NCI-H2227 (cell line): ENCODE data around the gene DAAM1.

Experiments
- DNase-seq: peaks from one replicate; lab custom pipeline; 2025; ENCODE audit not compliant: unreplicated experiment; lab: John Stamatoyannopoulos, UW

DAAM1 gene

DNA sequence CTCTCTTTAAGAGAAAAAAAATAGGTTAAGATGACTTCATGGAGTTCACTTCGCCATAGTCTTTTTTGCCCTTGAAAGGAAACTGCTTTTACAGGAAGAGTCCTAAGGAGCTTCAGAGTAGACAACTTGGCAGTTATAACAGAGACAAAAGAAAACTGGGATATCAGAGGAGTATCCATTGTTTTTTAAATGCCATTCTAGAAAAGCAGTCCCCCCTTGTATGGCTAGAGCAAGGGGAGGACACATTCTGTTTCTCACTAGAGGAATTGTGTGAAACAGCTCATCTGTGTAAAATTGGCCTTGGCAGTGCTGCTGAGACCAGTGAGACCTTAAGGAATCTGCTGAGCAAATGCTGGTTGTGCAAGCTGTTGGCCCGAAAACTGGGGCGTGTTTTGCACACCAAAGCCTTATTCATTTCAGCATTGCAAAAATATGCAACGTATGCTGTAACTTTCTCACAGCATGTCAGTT lies 148.7 kb downstream of the DAAM1 start:
- no peak for DNase-seq

DNA sequence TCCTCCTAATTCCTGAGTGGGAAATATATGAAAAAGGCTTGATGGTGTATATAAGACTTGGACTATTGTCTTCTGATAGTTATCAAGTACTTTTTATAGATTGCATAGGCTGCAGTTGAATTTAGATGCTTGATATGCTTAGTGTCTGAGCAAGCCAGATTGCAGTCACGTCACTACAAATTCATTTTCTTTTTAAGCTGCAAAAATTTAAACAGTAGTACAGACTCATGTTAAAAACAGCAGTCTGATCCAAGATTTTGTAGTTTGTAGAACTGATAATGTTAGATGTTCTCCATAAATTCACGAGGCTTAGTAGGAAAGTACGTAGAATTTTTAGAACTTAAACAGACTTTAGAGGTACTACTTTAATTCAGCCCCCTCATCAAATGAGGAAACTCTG lies 150.3 kb downstream of the DAAM1 start:
- no peak for DNase-seq

DNA sequence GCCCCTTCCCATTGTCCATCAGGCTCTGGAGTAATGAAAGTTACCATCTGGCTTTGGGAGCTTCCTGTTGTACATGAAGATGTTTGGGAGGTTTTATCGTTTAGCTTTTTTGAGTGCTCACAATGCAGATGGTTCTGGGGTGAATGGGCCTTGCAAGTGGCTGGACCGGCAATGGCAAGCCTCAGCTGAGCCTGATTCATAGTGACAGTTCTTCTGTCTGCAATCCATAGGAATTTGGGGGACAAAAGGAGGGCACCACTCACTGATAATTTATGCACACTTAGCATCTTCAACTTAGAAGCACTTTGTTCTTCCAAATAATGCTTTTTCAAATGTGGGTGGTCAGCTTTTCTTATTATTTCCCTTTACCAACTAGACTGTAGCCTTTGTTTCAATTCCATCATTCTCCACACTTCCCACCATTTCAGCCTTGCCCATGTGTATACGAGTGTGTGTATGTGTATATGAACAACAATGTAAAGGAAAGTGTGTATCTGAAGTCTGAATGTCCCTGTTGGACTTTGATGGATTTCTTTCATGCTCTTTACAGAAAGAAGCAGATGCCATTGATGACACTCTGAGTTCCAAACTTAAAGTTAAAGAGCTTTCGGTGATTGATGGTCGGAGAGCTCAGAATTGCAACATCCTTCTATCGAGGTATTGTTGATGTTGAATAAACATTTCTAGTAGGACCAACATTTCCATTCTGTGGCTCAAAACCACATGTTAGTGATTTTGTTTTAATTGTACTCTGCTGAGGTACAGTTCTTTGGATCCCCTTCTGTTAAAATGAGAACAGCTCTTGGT lies 151.3 kb downstream of the DAAM1 start:
- DNase-seq, result no peak

DNA sequence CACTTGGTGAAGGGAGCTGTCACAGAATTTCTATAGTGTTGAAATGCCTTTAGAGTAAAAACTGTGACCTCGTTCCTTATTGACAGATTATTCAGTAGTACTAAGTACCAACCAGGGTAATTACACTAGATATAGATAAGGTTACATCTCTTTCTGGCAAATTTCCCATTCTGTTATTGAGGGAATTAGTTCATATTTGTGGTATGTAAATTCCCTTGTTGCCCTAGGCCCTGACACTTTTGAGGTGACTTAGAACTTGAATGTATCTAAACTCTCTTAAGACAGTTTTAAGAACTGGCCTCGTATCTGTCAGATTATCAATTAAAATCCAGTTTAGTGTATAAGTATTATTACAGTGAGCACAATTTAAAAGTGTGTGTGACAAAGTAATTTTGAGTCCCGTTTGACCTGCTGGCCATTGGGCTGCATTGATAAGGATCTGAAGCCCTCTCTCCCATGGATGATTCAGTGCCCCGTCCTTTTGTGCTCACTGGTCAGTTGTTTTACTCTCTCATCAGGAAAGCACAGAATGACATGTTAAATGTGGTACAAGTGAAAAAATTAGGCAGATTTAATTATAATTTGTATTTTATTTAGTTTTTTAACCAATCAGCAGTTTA lies 153.5 kb downstream of the DAAM1 start:
- DNase-seq, result no peak

DNA sequence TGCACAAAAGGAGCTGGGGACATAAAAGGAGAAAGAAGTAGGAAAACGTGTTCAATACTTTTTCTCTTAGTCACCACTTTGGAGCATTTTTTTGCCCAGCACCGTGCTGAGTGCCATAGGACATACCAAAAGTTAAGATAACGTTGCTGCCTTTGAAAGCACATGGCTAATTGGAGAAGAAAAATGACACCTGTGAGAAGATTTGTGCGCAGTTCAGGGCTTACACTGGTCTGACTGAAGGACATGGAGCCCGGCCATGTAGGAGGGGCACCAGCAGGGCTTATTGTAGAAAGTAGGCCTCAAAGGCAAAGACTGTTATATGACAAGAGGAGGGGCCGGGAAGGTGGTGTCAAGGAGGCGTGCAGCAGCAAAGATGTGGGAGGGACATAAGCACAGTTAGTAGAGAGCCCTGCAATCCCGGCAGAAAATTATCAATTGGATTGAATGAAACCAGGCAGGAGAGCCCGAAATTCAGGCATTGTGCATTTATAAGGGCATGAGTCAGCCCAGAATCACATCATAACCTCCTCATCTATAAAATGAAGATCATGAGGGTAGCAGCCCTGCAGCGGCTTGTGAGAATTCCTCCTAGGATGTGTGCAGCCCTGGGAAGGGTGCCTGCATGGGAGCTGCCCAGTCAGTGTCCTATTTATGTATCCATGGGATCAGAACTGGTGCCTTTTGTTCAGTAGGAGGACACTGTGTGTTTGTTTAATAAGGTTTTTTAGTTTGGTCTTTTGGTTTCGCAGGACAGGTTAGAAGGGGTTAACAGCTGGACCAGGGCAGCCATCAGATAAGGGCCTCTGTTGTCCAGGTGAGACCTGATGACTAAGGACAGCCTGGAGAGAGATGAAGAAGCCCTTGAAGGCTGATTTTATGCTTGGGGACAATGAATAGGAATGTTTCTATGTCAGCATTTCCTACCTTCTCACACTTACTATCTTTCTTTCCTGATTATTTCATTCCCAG lies 154.3 kb downstream of the DAAM1 start:
- no peak for DNase-seq

DNA sequence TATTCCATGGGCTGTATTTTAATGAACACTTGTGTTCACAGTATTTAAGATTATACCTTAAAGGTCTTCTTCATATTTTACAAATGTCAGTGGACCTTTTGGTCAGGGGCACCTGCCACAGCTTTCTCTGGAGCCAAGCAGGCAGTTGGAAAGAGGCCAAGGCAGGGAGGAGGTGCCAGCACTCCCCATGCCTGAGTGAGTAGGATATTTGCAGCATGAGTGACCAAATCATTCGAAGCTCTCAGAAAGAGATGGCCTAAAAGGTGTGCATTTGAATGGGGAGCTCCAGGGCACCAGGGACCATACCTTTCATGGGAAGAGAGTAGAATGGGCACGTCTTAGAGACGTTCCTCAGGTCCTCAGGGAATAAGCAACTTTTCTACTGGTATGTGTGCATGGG lies 155.1 kb downstream of the DAAM1 start:
- no peak for DNase-seq

DNA sequence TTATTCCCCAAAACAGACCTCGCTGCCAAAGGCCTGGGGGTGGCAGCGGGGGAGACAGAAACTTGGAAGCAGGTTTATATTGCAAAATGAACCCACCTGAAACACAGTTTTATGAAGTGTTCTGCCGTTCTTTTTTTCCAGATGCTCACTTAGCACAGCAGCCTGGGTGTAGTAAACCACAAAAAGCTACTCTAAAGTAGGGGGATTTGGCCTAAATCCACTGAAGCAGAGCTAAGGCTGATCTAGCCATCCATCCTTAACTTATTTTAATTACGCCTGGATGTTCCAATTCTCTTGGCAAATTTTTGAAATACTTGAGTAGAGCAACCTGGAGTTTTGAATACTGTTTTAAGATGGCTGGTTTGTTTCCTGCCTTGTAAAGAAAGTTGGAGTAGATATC lies 155.5 kb downstream of the DAAM1 start:
- DNase-seq, result no peak

DNA sequence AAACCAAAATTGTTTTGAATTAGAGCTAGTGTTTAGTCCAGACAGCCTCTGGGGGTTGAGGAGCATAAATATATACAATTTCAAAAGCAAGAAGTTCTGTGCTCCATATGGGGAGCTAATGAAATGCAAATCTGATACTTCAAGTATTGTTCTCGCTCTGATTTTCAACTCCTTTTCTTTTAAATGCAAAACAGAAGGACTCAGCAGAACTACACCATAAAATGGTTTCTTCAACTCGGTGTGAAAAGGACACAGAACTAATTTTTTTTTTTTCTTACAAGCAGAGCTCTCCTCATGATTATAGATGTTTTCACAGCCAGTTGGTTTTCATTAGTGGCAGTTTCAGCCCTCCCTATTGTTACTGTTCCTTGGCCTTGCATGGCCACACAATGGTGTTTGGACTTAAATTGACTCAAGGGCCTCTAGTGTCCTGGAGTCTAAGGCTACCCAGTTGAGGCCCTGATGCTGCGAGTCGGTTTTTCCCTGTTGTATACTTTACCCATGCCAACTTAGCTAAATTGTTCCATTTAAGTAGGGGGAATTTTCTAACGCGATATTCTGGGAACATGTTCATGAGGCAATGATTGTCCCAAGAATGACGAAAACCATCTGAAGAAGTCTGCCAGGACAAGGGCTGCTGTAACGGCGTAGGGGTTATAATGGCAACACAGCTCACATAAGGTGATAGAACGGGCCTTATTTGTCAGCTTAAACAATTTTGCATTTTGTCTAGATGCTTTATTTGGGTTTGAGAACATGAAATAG lies 156.4 kb downstream of the DAAM1 start:
- no peak for DNase-seq

DNA sequence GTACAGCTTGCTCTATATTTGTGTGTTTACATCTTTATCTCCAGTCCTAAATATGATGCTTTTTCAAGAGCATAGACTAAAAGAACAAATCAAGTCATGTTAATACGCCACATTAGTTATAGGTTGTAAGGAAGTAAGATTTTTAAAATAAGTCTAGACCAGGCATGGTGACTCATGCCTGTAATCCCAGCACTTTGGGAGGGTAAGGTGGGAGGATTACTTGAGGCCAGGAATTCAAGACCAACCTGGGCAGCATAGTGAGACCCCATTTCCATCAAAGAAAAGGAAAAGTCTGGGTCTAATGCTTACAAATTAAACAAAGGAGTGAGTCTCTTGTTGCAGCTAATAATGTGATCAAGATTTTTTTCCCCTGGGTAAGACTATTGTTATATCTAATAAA lies 157.9 kb downstream of the DAAM1 start:
- DNase-seq, result no peak

DNA sequence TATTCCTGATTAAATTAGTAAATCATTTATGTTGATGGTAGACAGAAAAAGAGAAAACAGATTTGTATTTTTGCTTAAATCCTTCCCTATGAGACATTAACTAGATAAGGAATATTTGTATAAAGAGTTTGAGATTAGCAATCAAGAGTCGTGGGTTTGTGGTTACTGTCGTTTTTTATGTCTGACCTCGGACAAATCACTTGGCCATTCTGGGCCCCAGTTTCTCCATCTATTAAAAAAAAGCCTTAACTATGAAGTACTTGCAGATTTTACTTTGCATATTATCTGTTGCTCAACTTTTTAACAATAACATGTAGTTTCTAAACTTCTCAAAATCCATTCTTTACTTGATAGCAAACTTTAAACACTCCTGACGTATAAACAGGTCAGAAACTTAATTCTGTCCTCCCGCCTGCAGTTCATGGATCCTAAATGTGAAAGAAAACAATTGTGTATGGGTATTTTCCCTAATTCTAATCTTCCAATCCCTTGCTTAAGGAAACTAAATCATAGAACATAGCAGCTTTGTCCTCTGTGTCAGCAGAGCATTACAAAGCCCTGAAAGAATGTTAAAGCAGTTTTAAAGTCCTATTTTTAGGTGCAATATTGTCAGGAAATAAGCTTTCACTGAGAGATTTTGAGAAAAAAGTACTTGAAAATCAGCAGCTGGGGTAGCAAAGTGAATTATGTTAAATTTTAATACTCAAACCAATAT lies 158.5 kb downstream of the DAAM1 start:
- no peak for DNase-seq

DNA sequence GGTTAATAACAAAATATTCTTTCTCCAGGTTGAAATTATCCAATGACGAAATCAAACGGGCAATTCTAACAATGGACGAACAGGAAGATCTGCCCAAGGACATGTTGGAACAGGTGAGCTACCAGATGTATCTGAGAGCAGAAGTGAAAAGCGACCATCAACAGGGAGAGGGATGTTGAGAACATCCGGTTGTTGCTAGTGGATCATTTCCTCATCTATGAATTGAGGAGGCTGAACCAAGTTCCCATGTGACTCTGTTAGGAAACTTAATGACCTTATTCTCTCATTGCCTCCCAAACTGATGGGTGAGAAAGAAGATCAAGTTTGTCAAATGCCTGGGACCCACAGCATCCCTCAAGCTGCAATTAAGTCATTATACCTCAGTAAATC lies 159.0 kb downstream of the DAAM1 start:
- no peak for DNase-seq

DNA sequence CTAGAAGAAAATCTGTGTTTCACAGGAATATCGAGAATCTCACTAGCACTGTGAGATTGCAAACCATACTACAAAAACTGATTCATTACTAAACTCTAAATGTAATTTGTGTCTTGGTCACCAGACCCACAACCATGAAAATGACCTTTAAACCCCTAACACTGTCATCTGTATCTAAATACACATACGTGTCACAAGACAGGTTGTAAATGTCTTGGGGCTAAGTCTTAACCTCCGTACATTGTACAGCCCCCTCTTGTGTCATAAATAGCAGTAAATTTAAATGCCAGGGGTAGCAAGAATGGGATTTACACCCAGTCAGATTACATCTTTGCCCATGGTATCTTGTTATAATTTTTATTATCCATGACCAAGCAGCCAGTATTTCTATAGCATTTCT lies 159.4 kb downstream of the DAAM1 start:
- no peak for DNase-seq

DNA sequence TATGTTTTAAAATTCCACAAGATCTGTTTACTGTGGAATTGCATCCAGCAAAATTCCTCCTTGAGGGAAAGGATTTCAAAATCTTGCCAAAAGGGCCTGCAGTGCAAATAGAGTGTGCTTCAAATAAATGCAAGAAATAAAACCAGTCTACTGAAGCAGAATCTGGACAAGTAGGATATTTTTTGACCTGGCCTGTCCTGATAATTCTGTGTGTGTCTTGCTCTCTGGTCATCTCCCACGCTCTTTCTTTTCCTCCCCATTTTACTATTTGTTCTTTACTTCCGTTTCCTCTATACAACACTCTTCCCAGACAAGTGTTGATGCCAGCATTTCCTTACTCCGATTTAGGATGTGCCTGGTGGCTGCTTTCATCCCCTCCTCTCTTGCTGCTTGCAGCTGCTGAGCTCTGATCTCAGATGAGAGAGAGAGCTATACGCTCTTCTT lies 160.8 kb downstream of the DAAM1 start:
- no peak for DNase-seq

DNA sequence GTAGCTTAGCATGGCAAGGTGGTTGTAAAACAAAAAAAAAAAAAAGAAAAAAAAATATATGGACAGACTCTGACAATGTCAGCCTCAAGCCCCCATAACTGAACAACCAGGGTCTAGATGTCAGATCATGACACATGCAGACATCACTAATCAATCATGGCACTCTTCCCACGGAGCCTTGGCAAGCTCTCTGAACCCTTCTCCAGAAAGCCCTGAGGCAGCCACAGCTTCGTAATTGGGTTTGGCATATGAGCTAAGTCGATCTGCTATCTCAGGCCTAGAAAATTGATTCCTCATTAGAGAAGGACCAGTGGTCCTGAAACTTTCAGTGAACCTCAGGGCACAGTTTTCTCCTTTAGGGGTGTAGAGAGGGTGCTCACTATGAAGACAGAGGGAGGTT lies 164.5 kb downstream of the DAAM1 start:
- DNase-seq, result no peak

DNA sequence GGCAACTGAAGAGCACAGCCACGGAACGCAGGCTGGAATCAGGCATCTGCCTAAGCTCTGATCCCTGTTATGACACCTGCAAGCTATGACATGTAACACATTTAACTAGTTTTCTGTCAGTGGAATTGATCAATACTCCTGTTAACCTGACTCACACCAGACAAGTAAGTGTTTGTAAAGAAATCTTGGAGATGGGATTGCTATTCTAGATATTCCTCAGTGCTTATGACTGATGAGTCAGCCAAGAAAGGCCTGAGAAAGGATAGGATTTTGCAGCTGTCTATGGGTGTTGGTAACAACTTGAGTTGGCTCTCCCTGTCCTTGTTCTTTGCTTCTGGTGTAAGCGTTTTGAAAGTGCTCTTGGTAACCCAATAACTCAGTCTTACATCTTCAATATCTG lies 166.2 kb downstream of the DAAM1 start:
- no peak for DNase-seq

DNA sequence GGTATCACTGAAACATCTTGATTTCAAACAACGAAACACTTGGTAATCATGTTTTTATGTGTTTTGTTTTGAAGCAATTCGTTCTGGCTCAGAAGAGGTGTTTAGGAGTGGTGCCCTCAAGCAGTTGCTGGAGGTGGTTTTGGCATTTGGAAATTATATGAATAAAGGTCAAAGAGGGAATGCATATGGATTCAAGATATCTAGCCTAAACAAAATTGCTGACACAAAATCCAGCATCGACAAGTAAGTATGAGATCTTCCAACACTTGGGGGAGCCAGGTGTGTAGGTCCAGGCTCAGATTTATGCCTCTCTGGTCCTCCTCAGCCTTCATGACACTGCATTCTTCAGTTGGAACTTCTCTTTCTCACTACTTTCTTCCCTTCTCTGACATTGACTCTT lies 166.6 kb downstream of the DAAM1 start:
- no peak for DNase-seq

DNA sequence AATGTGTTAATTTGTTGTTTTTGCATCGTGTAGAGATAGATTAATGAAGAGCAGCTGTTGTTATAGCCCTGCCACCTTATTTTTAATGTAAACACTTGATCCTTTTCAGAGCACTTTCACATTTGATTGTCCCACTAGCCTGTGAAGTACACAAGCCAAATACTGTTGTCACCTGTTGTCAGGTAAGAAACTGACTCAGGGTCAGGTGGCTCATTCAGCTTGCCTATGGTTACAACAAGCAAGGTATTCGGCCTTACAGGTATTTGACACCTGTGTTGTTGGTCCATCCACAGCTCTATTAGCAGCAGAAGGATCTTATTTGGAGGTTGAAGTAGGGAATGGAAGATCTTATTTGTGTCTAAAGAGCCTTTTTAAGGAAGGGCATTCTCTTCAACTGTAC lies 167.8 kb downstream of the DAAM1 start:
- DNase-seq, result no peak

DNA sequence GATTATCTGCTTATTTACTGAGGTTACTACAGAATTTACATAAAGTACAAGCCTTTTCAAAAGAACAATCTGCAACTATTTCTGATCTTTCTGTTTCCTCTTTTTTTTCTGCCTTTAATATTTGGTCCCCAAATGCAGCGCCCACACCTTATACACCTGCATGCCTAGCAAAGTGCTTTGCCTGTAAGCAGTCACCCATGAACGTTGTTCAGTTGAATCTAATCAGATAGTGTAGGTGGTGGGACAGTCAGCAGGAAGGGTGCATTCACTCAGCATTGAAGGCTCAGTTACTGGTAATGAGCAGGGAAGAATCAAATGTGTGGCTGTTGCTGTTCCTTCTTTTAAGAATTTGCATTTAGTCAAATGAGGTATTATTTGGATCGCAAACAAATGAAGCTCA lies 168.3 kb downstream of the DAAM1 start:
- no peak for DNase-seq

DNA sequence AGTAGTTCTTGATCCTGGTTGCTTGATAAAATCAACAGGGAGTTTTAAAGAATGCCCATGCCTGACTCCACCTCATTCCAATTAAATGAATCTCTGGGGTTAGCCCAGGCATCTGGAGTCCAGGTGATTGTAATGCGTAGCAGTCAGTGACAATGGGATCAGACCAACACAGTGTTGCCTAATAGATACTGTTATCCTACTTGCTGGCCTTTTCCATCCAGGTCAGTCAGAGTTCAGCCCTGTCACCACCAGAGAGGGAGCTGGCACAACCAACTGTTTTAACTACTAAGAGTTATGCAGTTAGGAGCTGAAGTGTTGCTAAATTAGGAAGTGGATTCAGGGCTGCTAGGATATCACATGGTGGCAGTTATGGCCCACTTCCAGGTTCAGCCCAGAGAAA lies 169.6 kb downstream of the DAAM1 start:
- no peak for DNase-seq

DNA sequence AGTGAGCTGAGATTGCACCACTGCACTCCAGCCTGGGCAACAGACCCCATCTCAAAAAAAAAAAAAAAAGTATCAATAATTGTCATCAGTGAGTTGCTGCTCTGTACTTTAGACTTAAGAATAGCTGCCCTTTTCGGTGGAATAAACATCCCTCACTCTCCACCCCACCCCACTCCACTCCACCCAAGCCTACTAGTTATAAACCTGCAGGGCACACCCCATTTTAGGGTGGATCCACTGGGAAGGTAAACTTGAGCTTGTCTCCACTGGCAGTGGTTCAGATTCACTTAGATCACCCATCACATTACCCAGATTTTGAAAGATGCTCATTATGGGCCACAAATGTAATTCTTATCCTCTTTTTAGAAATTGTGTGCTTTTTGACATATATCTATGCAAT lies 170.3 kb downstream of the DAAM1 start:
- no peak for DNase-seq
